K562 (cell line): ENCODE data around the gene ZKSCAN1. TPM values are rescaled to one million over a fixed set of nuclear protein-coding genes. Genes with fewer than 3 reads are reported as not detected.

Experiments
- ATF3 ChIP-seq, 2 experiments: fragments of 450-650 bp in 1 of 2; sonication (generic) in 1 of 2; formaldehyde crosslinking in 1 of 2; IDR thresholded peaks in 1 of 2; conservative IDR thresholded peaks in 1 of 2; 2 replicates each; pipeline versions ENCODE4 v1.6.1 to v1.8.1; 2016 to 2023; ENCODE audit warnings: mild to moderate bottlenecking in 2 of 2, moderate library complexity in 2 of 2, inconsistent platforms in 1 of 2, missing genetic modification reagents in 1 of 2
- EP300 ChIP-seq: IDR thresholded peaks from 2 replicates; pipeline ENCODE4 v1.6.1; 2012; ENCODE audit warnings: low read length, improper control_type of control experiment
- GMEB1 ChIP-seq: fragments of 250-450 bp; sonication (Bioruptor Pico); IDR thresholded peaks from 2 replicates; pipeline ENCODE4 v1.4.0; 2020; ENCODE audit warnings: mild to moderate bottlenecking
- THRA ChIP-seq: fragments of 450-650 bp; IDR thresholded peaks from 2 replicates; pipeline ENCODE4 v1.6.1; 2017; ENCODE audit warnings: mild to moderate bottlenecking, moderate library complexity
- TRIM25 ChIP-seq: fragments of 450-650 bp; IDR thresholded peaks from 2 replicates; pipeline ENCODE4 v1.7.0; 2016; ENCODE audit warnings: borderline replicate concordance
- XRCC5 ChIP-seq: fragments of 200-400 bp; formaldehyde crosslinking; IDR thresholded peaks from 2 replicates; pipeline ENCODE4 v1.6.1; 2017; ENCODE audit warnings: low read depth, mild to moderate bottlenecking, low read length
- ZNF143 ChIP-seq: sonication (generic); formaldehyde crosslinking; IDR thresholded peaks from 2 replicates; pipeline ENCODE4 v1.9.0; 2022; ENCODE audit warnings: mild to moderate bottlenecking, missing genetic modification reagents
- ZNF445 ChIP-seq: fragments of 250-450 bp; sonication (Bioruptor Pico); IDR thresholded peaks from 2 replicates; pipeline ENCODE4 v1.4.0; 2020; ENCODE audit warnings: low read depth, mild to moderate bottlenecking, moderate library complexity
- ZNF589 ChIP-seq: fragments of 200-800 bp; sonication (Bioruptor generic); IDR thresholded peaks from 2 replicates; pipeline ENCODE4 v1.6.1; 2016; ENCODE audit warnings: low read depth, missing genetic modification characterization, missing compliant biosample characterization
- ZNF592 ChIP-seq: fragments of 450-650 bp; IDR thresholded peaks from 2 replicates; pipeline ENCODE4 v1.6.1; 2017; ENCODE audit warnings: antibody characterized with exemption, mild to moderate bottlenecking
- polyA plus RNA-seq, 8 experiments: library from polyadenylated mRNA; depleted of rRNA in 4 of 8; stranded (reverse) in 5 of 8; unstranded in 3 of 8; fragments of >200 nt; fragmentation: Nextera tagmentation in 2 of 8; fragmentation: Illumina TruSeq in 1 of 8; extraction: Ambion mirVana in 2 of 8; extraction: Trizol in 1 of 8; gene quantifications; 2 replicates each; pipeline versions ENCODE4 v1.2.1 to v1.2.3, GENCODE V29; 2011 to 2014; ENCODE audit warnings: inconsistent platforms in 1 of 8, missing spikeins in 1 of 8
- total RNA-seq, 7 experiments: library from RNA; depleted of rRNA in 6 of 7; stranded (reverse); fragments of >200 nt in 6 of 7; fragmentation: Illumina TruSeq in 2 of 7; extraction: Trizol in 2 of 7; gene quantifications; 2 replicates each; pipeline versions ENCODE4 v1.2.1 to v1.2.3, GENCODE V29; 2011 to 2021; ENCODE audit warnings: low replicate concordance in 1 of 7

The ZKSCAN1 gene
- total and polyA plus RNA-seq, 9 of the 15 experiments (the other 6 are each of a cell fraction or from before 2014, with no cell fraction given), result 5.3 to 43.0 (median 23.2) TPM

- no peak for TF ChIP-seq TRIM25
- peak; percentile 45 for TF ChIP-seq ZNF445 (CRISPR knock-in tag)
- no peak for TF ChIP-seq THRA
- TF ChIP-seq ZNF592, result peak; percentile 99
- TF ChIP-seq ATF3 (IDR thresholded peaks at IDR 0.05), result no peak
- peak; percentile 94 for TF ChIP-seq ATF3 (CRISPR knock-in tag; conservative IDR thresholded peaks at IDR 0.05)
- peak; percentile 84 for TF ChIP-seq ZNF589 (CRISPR knock-in tag)
- peak; percentile 72 for TF ChIP-seq GMEB1 (CRISPR knock-in tag)
- peak; percentile 57; the same call in 1 of the 2 replicates for TF ChIP-seq XRCC5
- peak; percentile 42; the same call in 1 of the 2 replicates for TF ChIP-seq EP300
- TF ChIP-seq ZNF143 (CRISPR knock-in tag), result peak; percentile 47; the same call in 1 of the 2 replicates
Observed at GRCh38 chr7:100088621-100089457, 73.4 kb downstream of the ZKSCAN1 start, which contains the start of gene COPS6 (continued).
